Hematopoietic multipotent progenitor cell treated with erythropoietin and hydrocortisone succinate and interleukin-3 and kit ligand, for 8 days (in vitro differentiated cells): Measurements from ENCODE around the gene SKI.
A peak's percentile ranks its signal among the peaks of the same experiment; 100 is the strongest.
"Not testable (repeated sequence)": the region's sequence is repeated elsewhere in the genome, so short reads cannot be mapped to it uniquely, and the experiment has no call there.

Source experiments
- DNase-seq: peaks from one replicate; pipeline ENCODE4 v3.0.0-alpha.2; 2015

The SKI gene

GRCh38 chr1:2248854-2249558, 20.9 kb downstream of the SKI start:
- DNase-seq = no peak

DNA sequence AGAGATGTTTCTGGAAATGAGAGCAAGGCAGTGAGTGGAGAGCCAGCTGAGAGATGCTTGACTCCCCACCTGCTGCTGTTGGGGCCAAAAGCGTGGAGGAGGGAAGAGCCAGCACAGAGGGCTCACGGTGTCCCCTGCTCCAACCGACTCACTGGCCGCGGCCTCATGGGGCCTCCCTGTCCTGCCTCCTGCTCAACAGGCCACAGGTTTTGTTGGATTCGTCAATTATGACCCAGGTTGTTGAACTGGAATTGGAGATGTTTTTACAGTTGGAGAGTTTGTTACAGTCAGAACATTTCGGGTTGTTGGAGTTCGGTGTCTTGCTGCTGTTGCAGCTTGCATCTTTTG, 21.4 kb downstream of the SKI start:
- no peak for DNase-seq

DNA sequence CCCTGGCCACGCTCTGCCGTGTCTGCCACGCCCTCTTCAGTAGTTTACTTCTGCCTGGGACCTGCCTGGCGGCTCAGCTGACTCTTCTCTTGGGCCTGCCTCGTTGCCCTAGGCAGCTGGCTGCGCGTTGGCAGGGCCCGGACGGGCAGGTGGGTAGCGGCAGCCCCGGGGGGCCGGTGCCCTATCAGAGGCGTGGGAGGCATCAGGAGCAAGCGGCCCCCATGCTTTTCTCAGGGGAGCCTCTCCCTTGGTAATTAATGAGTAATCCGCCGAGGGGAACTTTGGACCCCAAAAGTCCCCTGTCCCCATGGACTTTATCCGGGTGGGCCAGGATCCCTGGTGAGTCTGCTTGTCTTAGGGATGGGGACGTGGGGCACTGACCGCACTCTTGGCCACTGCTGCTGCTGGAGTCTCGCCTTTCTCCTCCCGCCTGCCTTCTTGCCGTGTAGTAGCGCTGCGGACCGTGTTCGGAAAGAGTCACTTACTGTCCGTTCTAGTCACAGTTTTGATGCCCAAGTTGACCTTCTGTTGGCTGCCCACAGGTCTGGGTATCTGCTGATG, 22.7 kb downstream of the SKI start:
- no peak for DNase-seq

GRCh38 chr1:2251363-2251762, 23.2 kb downstream of the SKI start:
- no peak for DNase-seq

GRCh38 chr1:2251786-2252185, 23.7 kb downstream of the SKI start:
- DNase-seq = no peak

DNA sequence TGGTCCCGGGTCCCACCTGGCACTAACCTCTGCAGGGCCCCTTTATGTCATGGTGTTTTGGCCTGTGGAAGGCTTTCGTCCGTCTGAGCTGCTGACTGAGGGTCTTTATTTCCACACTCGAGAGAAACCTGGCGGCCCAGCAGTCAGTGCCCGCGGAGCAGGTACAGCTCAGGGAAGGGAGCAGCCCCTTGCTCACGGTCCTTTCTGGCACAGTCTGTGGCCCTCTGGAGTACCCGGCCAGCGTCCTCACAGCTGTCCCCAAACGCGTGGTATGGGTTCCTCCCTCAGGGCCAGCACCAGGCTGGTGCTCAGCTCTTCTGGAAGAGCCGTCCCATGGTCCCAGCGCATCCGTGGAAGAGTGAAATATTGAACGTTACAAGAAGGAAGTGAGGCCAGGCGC, 24.3 kb downstream of the SKI start:
- no peak for DNase-seq

- no peak for DNase-seq
These were observed 25.1 kb downstream of the SKI start for GRCh38 chr1:2253036-2253796.

- DNase-seq = no peak
These were observed 25.8 kb downstream of the SKI start for GRCh38 chr1:2253797-2254480.

- no peak for DNase-seq
These were observed 26.9 kb downstream of the SKI start for GRCh38 chr1:2255047-2255419.

- DNase-seq = peak; percentile 78
These were observed 27.6 kb downstream of the SKI start for GRCh38 chr1:2255420-2256369.

DNA sequence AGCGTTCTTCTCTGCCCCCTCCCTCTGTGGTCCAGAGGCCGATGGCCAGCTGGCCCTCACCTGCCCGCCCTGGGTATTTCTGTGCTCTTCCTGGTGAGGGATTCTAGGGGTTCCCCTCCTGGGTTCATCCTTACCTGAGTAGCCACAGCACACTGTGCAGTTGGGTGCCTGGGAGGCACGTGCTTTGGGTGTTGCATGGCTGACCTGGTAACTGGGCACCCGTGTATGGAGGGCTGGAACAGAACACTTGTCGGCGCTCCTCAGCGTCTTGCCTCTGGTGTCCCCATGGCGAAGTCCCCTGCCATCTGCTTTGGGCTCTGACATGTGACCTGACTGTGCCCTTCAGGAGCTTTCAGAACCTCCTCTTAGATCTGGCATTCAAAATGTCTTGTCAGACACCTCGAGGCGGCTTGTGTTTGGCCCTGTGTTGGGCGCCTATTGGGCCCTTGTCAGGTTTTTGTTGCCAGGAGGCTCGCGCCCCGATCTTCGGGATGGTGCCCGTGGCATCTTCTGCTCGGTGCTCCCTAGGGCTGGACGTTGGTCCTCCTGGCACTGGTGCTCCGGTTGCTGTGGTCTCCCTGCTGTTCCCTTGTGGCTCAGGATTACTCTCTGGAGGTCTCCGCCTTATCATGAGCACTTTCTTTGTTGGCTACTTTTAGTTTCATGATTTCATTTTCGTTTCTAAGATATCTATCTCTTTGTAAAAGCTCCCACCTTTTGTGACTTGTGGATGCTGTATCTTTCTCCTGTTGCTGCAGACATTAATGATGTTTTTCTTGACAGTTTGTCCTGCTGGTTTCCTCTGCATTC, 28.5 kb downstream of the SKI start:
- no peak for DNase-seq

DNA sequence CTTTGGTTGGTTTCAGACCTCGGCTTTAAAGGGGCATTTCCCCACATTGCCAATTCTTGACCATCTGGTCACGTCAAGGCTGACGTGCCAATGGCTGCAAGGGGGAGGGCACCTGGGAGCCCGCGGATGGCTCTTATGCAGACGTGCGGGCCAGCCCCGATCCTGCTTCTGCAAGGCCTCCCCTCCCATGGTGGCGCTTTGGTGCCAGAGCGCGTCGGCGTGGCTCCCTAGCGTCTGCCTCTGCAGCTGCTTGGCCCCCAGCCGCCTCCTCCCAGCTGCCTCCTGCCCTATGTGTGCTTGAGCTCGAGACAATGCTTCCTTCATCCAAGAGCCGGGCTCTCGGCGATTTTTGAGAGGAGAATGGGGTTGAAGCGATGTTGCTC, 29.1 kb downstream of the SKI start:
- DNase-seq = no peak

DNA sequence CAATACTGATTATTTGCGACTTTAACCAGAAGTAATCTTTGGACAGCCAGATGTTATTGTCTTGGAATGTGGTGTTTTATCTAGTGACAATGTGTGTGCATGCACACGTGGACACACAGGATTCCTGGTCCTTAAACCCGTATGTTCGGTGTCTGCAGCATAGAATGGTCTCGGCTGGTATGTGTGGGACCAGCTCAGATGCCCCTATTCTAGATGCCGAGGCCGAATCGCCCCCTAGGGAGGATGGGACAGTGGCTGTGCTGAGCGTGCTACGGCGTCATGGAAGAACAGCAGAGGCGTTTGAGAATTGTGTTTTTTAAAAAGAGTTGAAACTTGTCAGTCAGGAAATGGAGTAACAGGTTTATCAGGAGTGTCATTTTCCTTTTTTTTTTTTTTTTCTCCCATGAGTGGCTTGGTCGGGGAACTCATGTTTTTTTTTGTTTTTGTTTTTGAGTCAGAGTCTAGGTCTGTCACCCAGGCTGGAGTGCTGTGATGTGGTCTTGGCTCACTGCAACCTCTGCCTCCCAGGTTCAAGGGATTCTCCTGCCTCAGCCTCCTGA, 30.1 kb downstream of the SKI start:
- DNase-seq = peak; percentile 32

DNA sequence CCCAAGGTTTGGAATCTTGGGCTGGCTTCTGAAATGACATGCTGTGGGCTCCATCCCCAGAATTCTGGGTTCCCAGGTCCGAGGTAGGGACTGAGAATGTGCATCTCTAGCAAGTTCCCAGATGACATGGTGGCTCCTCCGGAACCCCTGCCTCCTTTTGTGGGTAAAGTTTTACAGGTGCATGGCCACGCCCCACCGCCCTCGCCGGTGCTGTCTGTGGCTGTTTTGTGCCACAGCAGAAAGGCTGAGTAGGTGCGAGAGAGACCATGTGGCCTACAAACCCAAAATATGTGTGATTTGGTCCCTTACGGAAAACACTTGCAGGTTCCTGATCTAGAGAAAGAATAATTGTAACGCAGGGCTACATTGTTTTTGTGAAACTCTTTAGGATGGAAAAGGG, 30.9 kb downstream of the SKI start:
- no peak for DNase-seq

- no peak for DNase-seq
These were observed 31.7 kb downstream of the SKI start for GRCh38 chr1:2259668-2260402.

- DNase-seq = not testable (repeated sequence)
These were observed 32.4 kb downstream of the SKI start for GRCh38 chr1:2260470-2260869.

- no peak for DNase-seq
These were observed 32.8 kb downstream of the SKI start for GRCh38 chr1:2260917-2261316.

DNA sequence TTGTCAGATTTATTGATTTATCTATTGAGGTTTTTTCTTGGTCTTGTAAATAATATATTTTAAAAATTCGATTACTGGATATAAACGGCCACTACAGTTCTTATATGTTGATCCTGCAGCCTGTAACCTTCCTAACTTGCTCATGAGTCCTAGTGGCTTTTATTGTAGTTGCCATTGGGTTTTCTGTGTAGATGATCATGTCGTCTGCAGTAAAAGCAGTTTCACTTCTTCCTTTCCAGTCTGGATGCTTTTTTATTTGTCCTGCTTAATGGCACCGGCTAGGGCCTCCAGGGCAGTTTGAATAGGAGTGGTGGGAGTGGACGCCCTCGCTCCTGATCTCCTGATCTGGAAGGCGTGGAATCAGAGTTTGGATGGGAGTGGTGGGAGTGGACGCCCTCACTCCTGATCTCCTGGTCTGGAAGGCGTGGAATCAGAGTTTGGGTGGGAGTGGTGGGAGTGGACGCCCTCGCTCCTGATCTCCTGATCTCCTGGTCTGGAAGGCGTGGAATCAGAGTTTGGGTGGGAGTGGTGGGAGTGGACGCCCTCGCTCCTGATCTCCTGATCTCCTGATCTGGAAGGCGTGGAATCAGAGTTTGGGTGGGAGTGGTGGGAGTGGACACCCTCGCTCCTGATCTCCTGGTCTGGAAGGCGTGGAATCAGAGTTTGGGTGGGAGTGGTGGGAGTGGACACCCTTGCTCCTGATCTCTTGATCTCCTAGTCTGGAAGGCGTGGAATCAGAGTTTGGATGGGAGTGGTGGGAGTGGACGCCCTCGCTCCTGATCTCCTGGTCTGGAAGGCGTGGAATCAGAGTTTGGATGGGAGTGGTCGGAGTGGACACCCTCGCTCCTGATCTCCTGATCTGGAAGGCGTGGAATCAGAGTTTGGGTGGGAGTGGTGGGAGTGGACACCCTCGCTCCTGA, 33.6 kb downstream of the SKI start:
- DNase-seq = not testable (repeated sequence)

GRCh38 chr1:2266301-2266975, 38.3 kb downstream of the SKI start:
- no peak for DNase-seq
